Measurements from ENCODE around the gene AEBP1. TPM values are rescaled to one million over a fixed set of nuclear protein-coding genes. Genes with fewer than 3 reads are reported as not detected.
A peak's percentile ranks its signal among the peaks of the same experiment; 100 is the strongest.

AEBP1 gene
- total and polyA plus RNA-seq, 9 of the 15 experiments (the other 6 are each of a cell fraction or from before 2014, with no cell fraction given), result 0.03 to 0.78 (median 0.30) TPM; not detected in 2

GRCh38 chr7:44147026-44147991 lies 43.2 kb downstream of the AEBP1 start (continued):
- TF ChIP-seq DMBX1 (CRISPR knock-in tag; IDR thresholded peaks at IDR 0.05; ENCODE audit: borderline replicate concordance) (peak; percentile 56; the same call in 1 of the 2 replicates), IFI16 (CRISPR knock-in tag; IDR thresholded peaks at IDR 0.05) (no peak), TAF9B (IDR thresholded peaks at IDR 0.05; ENCODE audit: partially characterized antibody) (no peak), BRD9 (IDR thresholded peaks at IDR 0.05; ENCODE audit: low read depth, partially characterized antibody) (no peak), CBFA2T3 (IDR thresholded peaks at IDR 0.05) (peak; percentile 96), USF1 (CRISPR knock-in tag; IDR thresholded peaks at IDR 0.05) (no peak), PHF21A (IDR thresholded peaks at IDR 0.05; ENCODE audit: borderline replicate concordance, low read depth) (peak; percentile 60; the same call in 1 of the 2 replicates), SUPT5H (IDR thresholded peaks at IDR 0.05) (no peak), KDM4B (IDR thresholded peaks at IDR 0.05; ENCODE audit: borderline replicate concordance in 2 of 2, low read depth in 1 of 2) (0 out of 4 replicates have a peak, but pooled peaks of 1 of the 2 experiments have one; percentile 40), CBX3 (IDR thresholded peaks at IDR 0.05; ENCODE audit: borderline replicate concordance in 1 of 2, low read length in 2 of 2) (peak in 1 of 2 experiments; percentile 60; a peak in 1 of 3 replicates), RCOR1 (IDR thresholded peaks at IDR 0.05; ENCODE audit: borderline replicate concordance in 1 of 2, low read depth in 2 of 2, low read length in 2 of 2) (peak in 1 of 2 experiments; percentile 92; a peak in 2 of 4 replicates), ARNT (IDR thresholded peaks at IDR 0.05) (peak in 1 of 2 experiments; percentile 48; a peak in 1 of 4 replicates), L3MBTL2 (IDR thresholded peaks at IDR 0.05) (peak; percentile 64), ZNF347 (CRISPR knock-in tag; IDR thresholded peaks at IDR 0.05; ENCODE audit: low read depth) (no peak), PATZ1 (CRISPR knock-in tag; IDR thresholded peaks at IDR 0.05; ENCODE audit: borderline replicate concordance) (no peak), THAP7 (CRISPR knock-in tag; IDR thresholded peaks at IDR 0.05) (no peak), ARID1B (IDR thresholded peaks at IDR 0.05) (peak; percentile 90), NKRF (IDR thresholded peaks at IDR 0.05; ENCODE audit: borderline replicate concordance) (no peak)
